HepG2 (cell line): ENCODE measurements around the gene ATP2B3. TPM values are rescaled to one million over a fixed set of nuclear protein-coding genes. Genes with fewer than 3 reads are reported as not detected.
"Not testable (repeated sequence)": the region's sequence is repeated elsewhere in the genome, so short reads cannot be mapped to it uniquely, and the experiment has no call there.

Experiments
- ATAC-seq: fragments of 200-7000 bp; cut with Tn5 transposase; 3 replicates; pipeline ENCODE4 v1.9.1; 2020; ENCODE audit warnings: mild to moderate bottlenecking, moderate library complexity
- BruUV-seq: library from RNA; stranded (reverse); fragments of 400-500 nt; replicated peaks from 2 replicates; lab custom pipeline; 2021; lab: Mats Ljungman, UMichigan
- CTCF ChIA-PET: fragments of 300-600 bp; formaldehyde crosslinking; extraction: SDS; loops from one replicate; lab custom pipeline; 2021; ENCODE audit warnings: low total read pairs, inconsistent platforms, low intra/inter-chr PET ratio; lab: Yijun Ruan, JAX
- POLR2A ChIA-PET: fragments of 350-600 bp; sonication (Branson Sonifier 250); formaldehyde crosslinking; loops from one replicate; lab custom pipeline; 2020; ENCODE audit warnings: antibody characterized with exemption, inconsistent platforms; lab: Yijun Ruan, JAX
- DNase-seq: peaks from one replicate; pipeline ENCODE4 v3.0.0-alpha.2; 2015; ENCODE audit warnings: low spot score
- FAIRE-seq: peaks from 3 replicates; lab custom pipeline; 2011; peaks lifted over from hg19 to GRCh38; lab: Jason Lieb, UNC
- H2AFZ ChIP-seq: one replicate; pipeline ENCODE4 v1.6.1; 2011; ENCODE audit warnings: low read length, inconsistent platforms
- H3K27ac ChIP-seq: fragments of 300-600 bp; 3 replicates; pipeline ENCODE4 v1.8.0; 2011; ENCODE audit warnings: mixed run types, mild to moderate bottlenecking, mixed read lengths, low read length, inconsistent platforms; ENCODE audit not compliant: insufficient read depth; ENCODE audit errors: extremely low read length
- H3K27me3 ChIP-seq, 2 experiments: fragments of 200-600 bp in 1 of 2; 2 replicates in 1 of 2; 3 replicates in 1 of 2; pipeline versions ENCODE4 v1.6.0 to v1.8.0; 2011; ENCODE audit warnings: low read length in 2 of 2, mild to moderate bottlenecking in 2 of 2, moderate library complexity in 2 of 2, inconsistent platforms in 1 of 2; ENCODE audit not compliant: insufficient read depth in 2 of 2, control insufficient read depth in 1 of 2
- H3K36me3 ChIP-seq, 2 experiments: fragments of 200-600 bp in 1 of 2; replicated peaks in 1 of 2; 2 replicates in 1 of 2; 3 replicates in 1 of 2; pipeline versions ENCODE4 v1.5.1 to v1.8.0; 2011; ENCODE audit warnings: low read length in 2 of 2, inconsistent platforms in 1 of 2; ENCODE audit not compliant: insufficient read depth in 2 of 2, control insufficient read depth in 1 of 2
- H3K4me1 ChIP-seq: 2 replicates; pipeline ENCODE4 v1.5.1; 2012; ENCODE audit warnings: low read length, inconsistent platforms; ENCODE audit not compliant: insufficient read depth
- H3K4me2 ChIP-seq: 2 replicates; pipeline ENCODE4 v1.6.0; 2011; ENCODE audit warnings: low read depth, low read length, inconsistent platforms
- H3K4me3 ChIP-seq, 3 experiments: fragments of 200-600 bp in 1 of 3; sonication (generic), shearing (Covaris generic) in 1 of 3; replicated peaks in 1 of 3; 2 replicates each; pipeline ENCODE4 v1.5.1; 2011 to 2016; ENCODE audit warnings: low read length in 3 of 3, inconsistent platforms in 2 of 3, low read depth in 2 of 3, mild to moderate bottlenecking in 2 of 3, control low read depth in 1 of 3, mixed read lengths in 1 of 3; ENCODE audit not compliant: insufficient read depth in 1 of 3
- H3K79me2 ChIP-seq: one replicate; pipeline ENCODE4 v1.6.1; 2011; ENCODE audit warnings: low read length, inconsistent platforms; ENCODE audit not compliant: insufficient read depth
- H3K9ac ChIP-seq: 2 replicates; pipeline ENCODE4 v1.6.0; 2011; ENCODE audit warnings: mild to moderate bottlenecking, low read depth, low read length, inconsistent platforms; ENCODE audit not compliant: insufficient read depth
- H3K9me3 ChIP-seq: 2 replicates; pipeline ENCODE4 v1.5.1; 2012; ENCODE audit warnings: mild to moderate bottlenecking, low read length
- H4K20me1 ChIP-seq: 2 replicates; pipeline ENCODE4 v1.6.0; 2011; ENCODE audit warnings: inconsistent platforms, mild to moderate bottlenecking, low read length, moderate library complexity; ENCODE audit not compliant: insufficient read depth
- GLI4 ChIP-seq: sonication (generic); formaldehyde crosslinking; IDR thresholded peaks from 2 replicates; pipeline ENCODE4 v1.5.1; 2020; ENCODE audit warnings: missing genetic modification reagents, mild to moderate bottlenecking, moderate library complexity, borderline replicate concordance
- WGBS: methylation state at CpG from one replicate; pipeline ENCODE4 v1.1.6; 2017; ENCODE audit warnings: low lambda C conversion rate; 5-methylcytosine and 5-hydroxymethylcytosine counted together
- in situ Hi-C: cut with HindIII; loops from 2 replicates; pipeline ENCODE4 v1.10.0; 2017; ENCODE audit warnings: low pct_unique_long_range_greater_than_20kb; ENCODE audit not compliant: extremely low pct_ligation_motif_present
- intact Hi-C: fragments of 100-400 bp; cut with micrococcal nuclease; formaldehyde crosslinking; loops from one replicate; pipeline ENCODE4 v1.10.0; 2022; ENCODE audit not compliant: unreplicated experiment
- polyA plus RNA-seq, 8 experiments: library from polyadenylated mRNA; depleted of rRNA in 3 of 8; stranded (reverse) in 7 of 8; unstranded in 1 of 8; fragments of >200 nt; fragmentation: Illumina TruSeq in 4 of 8; extraction: Trizol in 4 of 8; gene quantifications; 2 replicates each; pipeline versions ENCODE4 v1.2.1 to v1.2.3, GENCODE V29; 2011 to 2016; ENCODE audit warnings: low read depth in 4 of 8, missing spikeins in 1 of 8, mixed read lengths in 1 of 8; ENCODE audit not compliant: insufficient read depth in 1 of 8
- total RNA-seq, 5 experiments: library from RNA; depleted of rRNA; stranded (reverse); fragments of >200 nt; fragmentation: Illumina TruSeq; extraction: Trizol; gene quantifications; 2 replicates each; pipeline ENCODE4 v1.2.3, GENCODE V29; 2016; ENCODE audit warnings: low read depth in 1 of 5
- TF ChIP-seq, protein P1 (sequence below): sonication (generic); formaldehyde crosslinking; IDR thresholded peaks from 2 replicates; pipeline ENCODE4 v1.5.0; 2020; ENCODE audit warnings: mild to moderate bottlenecking, missing genetic modification reagents
- TF ChIP-seq, protein P2 (sequence below): sonication (generic); formaldehyde crosslinking; IDR thresholded peaks from 2 replicates; pipeline ENCODE4 v1.4.0; 2020; ENCODE audit warnings: low read depth, mild to moderate bottlenecking, missing genetic modification reagents

The ATP2B3 gene
- total and polyA plus RNA-seq, 2 of the 13 experiments (the other 11 are each of a cell fraction or from before 2014, with no cell fraction given): not detected

DNA sequence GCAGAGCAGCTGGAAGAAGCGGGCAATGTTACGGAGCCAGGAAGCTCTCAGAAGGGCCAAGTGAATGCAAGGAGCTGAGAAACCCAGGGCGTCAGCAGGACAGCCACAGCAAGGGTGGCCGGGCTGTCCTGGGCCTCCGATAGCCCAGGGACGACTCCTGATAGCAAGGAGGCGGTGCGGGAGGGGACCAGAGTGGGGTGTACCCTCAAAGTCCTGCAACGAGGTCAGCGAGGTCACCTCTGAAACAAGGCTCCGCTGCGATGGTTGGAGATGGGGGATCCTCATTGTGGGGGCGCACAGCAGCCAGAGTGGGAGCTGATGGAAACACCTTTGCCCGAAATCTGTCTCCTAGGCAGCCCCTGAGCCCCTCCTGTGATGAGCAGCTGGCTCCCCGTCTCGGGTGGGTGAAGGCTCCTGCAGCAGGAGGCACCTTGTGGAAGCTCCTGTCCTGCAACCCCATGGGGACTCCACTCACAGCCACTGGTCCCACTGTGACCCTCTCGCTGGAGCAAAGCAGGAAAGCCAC is 85.8 kb downstream of the ATP2B3 start:
- in situ Hi-C loops: no loop called here
- H3K9me3 ChIP-seq: no peaks in the 10 kb centered on the region
- TF ChIP-seq, protein P1, sequence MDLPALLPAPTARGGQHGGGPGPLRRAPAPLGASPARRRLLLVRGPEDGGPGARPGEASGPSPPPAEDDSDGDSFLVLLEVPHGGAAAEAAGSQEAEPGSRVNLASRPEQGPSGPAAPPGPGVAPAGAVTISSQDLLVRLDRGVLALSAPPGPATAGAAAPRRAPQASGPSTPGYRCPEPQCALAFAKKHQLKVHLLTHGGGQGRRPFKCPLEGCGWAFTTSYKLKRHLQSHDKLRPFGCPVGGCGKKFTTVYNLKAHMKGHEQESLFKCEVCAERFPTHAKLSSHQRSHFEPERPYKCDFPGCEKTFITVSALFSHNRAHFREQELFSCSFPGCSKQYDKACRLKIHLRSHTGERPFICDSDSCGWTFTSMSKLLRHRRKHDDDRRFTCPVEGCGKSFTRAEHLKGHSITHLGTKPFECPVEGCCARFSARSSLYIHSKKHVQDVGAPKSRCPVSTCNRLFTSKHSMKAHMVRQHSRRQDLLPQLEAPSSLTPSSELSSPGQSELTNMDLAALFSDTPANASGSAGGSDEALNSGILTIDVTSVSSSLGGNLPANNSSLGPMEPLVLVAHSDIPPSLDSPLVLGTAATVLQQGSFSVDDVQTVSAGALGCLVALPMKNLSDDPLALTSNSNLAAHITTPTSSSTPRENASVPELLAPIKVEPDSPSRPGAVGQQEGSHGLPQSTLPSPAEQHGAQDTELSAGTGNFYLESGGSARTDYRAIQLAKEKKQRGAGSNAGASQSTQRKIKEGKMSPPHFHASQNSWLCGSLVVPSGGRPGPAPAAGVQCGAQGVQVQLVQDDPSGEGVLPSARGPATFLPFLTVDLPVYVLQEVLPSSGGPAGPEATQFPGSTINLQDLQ (CRISPR knock-in tag): no peak
- TF ChIP-seq GLI4 (CRISPR knock-in tag): no peak
- TF ChIP-seq, protein P2, sequence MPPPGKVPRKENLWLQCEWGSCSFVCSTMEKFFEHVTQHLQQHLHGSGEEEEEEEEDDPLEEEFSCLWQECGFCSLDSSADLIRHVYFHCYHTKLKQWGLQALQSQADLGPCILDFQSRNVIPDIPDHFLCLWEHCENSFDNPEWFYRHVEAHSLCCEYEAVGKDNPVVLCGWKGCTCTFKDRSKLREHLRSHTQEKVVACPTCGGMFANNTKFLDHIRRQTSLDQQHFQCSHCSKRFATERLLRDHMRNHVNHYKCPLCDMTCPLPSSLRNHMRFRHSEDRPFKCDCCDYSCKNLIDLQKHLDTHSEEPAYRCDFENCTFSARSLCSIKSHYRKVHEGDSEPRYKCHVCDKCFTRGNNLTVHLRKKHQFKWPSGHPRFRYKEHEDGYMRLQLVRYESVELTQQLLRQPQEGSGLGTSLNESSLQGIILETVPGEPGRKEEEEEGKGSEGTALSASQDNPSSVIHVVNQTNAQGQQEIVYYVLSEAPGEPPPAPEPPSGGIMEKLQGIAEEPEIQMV (CRISPR knock-in tag): no peak
- H2AFZ ChIP-seq: no peak overlapping the region
- FAIRE-seq: no peak
- no peaks in the 10 kb centered on the region for H3K36me3 ChIP-seq
- ChIA-PET CTCF (no interaction called here), POLR2A (no interaction called here)
- H3K4me1 ChIP-seq: peaks cover 13% of the 10 kb centered on the region; the same call in 1 of the 2 replicates
- H3K27me3 ChIP-seq: no peaks in the 10 kb centered on the region; a peak in 1 of 5 replicates
- no peak overlapping the region for H3K27ac ChIP-seq
- no peak overlapping the region for H3K9ac ChIP-seq
- H4K20me1 ChIP-seq: no peaks in the 10 kb centered on the region
- no peak overlapping the region for H3K4me3 ChIP-seq
- intact Hi-C loops: no loop called here
- no peak for ATAC-seq
- BruUV-seq: no TSS peak
- DNase-seq: no peak
- WGBS: 46% methylated on average over 5 of the region's 17 CpGs
- peaks cover 2% of the 10 kb centered on the region for H3K79me2 ChIP-seq
- no peak overlapping the region for H3K4me2 ChIP-seq

DNA sequence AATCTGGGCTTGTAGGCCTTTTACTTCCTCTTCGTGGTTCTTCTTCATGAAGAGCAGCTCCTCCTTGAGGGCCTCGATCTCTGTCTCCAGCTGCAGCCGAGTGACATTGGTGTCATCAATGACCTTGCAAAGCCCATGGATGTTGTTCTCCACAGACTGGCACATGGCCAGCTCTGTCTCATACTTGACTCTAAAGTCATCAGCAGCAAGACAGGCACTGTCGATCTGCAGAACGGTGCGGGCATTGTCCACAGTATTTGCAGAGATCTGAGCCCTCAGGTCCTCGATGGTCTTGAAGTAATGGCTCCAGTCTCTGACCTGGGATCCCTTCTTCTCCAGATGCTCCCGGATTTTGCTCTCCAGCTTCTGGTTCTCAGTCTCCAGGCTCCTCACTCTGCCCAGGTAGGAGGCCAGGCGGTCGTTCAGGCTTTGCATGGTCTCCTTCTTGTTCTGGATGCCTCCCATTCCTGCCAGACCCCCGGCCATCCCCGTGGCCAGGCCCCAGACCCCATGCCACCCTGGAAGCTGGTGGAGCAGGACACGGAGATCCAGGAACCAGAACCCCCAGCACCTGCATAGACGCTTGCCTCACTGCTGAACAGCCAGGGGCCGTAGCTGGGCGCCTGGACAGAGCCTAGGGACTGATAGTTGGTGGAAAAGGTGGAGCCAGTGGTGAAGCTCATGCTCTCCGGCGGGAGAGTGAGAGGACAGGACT is 87.4 kb downstream of the ATP2B3 start:
- H3K27me3 ChIP-seq, DNase-seq, FAIRE-seq, BruUV-seq, H3K4me3 ChIP-seq, intact Hi-C loops, H4K20me1 ChIP-seq, H3K36me3 ChIP-seq, H3K79me2 ChIP-seq, H2AFZ ChIP-seq, POLR2A ChIA-PET, H3K4me2 ChIP-seq, CTCF ChIA-PET, H3K27ac ChIP-seq, H3K9me3 ChIP-seq, ATAC-seq, H3K9ac ChIP-seq: not testable (repeated sequence)
- in situ Hi-C loops: loop anchor here (5.0 kb wide), 1 partner anchor 43 kb away; no protein-coding TSS in a partner anchor
- WGBS: 13% methylated on average over 5 of the region's 18 CpGs
- peaks cover 13% of the 10 kb centered on the region; the same call in 1 of the 2 replicates for H3K4me1 ChIP-seq
